ENCODE measurements around the gene ACYP2. TPM values are rescaled to one million over a fixed set of nuclear protein-coding genes. Genes with fewer than 3 reads are reported as not detected.
"Not testable (repeated sequence)": the region's sequence is repeated elsewhere in the genome, so short reads cannot be mapped to it uniquely, and the experiment has no call there.

Gene ACYP2
- total RNA-seq, 2 donors from 2014 or later = 6.3 to 10.8 TPM

DNA sequence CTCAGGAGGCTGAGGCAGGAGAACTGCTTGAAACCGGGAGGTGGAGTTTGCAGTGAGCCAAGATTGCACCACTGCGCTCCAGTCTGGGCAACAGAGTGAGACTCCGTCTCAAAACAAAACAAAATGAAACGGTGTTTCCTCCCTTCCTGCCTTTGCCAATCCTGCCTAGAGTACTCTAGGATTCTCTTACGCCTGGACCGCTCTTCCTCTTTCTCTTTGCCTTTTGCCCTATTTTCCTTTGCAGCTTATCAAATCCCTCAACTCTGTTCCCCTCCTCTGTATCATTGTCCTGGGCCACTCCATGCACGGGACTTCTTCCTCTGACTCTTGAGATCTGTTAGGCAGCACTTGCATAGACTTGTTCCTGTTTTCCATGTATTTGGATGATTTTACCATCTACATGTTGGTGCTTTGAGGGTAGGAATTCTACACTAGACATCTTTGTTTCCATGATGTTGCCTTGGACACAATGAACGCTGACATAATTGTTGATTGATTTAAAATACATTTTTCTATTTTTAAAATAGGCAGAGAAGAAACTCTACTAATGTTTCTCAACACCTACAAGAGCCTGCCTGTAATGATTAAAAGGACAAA lies 24.8 kb upstream of the ACYP2 start:
- no peaks in the 10 kb centered on the region for H3K36me3 Mint-ChIP-seq
- H3K27ac Mint-ChIP-seq = no peak overlapping the region
- DNase-seq (ENCODE audit: low spot score in 2 of 2) = no peak
- no peaks in the 10 kb centered on the region for H3K9me3 Mint-ChIP-seq
- no peak for ATAC-seq

DNA sequence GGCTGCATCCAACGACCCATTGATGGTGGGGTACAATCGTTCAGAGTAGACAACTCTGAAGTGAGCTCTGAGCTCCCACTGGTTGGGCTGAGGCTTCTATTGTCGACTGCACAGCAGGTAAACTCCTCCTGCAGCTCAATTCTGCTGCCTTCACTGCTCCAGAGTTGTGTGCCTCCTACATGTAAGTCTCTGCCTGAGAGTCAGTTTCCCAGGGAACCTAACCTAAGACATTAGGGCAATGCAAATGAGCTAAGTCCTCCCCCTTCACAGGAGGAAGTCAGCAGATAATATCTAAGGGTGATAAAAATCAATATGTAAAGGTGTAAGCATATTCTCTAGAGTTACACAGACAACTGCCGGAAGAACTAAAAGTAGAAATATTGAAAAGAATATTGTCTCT lies 22.5 kb upstream of the ACYP2 start:
- DNase-seq (ENCODE audit: low spot score in 2 of 2) = no peak
- peaks cover 4 to 5% of the 10 kb centered on the region in 2 donors for H3K9me3 Mint-ChIP-seq
- peaks cover 5% of the 10 kb centered on the region in 2 donors for H3K36me3 Mint-ChIP-seq
- H3K27ac Mint-ChIP-seq = no peak overlapping the region
- ATAC-seq = peak in 1 of 2 donors; percentile 26

GRCh38 chr2:54095406-54095805 lies 20.0 kb upstream of the ACYP2 start:
- H3K9me3 Mint-ChIP-seq; ATAC-seq; H3K27ac Mint-ChIP-seq; DNase-seq (ENCODE audit: low spot score in 2 of 2); H3K36me3 Mint-ChIP-seq: not testable (repeated sequence)

DNA sequence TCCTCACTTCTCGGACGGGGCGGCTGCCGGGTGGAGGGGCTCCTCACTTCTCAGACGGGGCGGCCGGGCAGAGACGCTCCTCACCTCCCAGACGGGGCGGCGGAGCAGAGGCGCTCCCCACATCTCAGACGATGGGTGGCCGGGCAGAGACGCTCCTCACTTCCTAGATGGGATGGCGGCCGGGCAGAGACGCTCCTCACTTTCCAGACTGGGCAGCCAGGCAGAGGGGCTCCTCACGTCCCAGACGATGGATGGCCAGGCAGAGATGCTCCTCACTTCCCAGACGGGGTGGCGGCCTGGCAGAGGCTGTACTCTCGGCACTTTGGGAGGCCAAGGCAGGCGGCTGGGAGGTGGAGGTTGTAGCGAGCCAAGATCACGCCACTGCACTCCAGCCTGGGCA lies 19.3 kb upstream of the ACYP2 start:
- H3K27ac Mint-ChIP-seq; H3K9me3 Mint-ChIP-seq; DNase-seq (ENCODE audit: low spot score in 2 of 2); ATAC-seq; H3K36me3 Mint-ChIP-seq: not testable (repeated sequence)

DNA sequence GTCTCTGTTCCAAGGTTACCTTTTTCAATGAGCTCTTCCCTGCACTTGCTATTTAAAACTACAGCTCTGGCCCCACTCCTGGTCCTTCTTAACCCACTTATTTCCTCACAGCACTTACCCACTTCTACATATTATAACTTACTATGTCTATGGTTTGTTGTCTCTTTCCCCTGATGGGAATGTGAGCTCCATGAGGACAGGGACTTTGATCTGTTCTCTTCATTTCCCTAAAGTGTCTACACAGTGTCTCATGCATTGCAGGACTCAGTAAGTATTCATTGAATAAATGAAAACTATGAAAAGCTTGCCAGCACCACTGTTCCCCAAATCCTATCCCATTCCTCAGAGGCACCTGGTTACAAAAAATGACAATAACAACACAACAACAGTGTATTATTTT lies 18.3 kb upstream of the ACYP2 start:
- Mint-ChIP-seq H3K27ac (no peak overlapping the region), H3K9me3 (peaks cover 4 to 5% of the 10 kb centered on the region in 2 donors), H3K36me3 (peaks cover 5% of the 10 kb centered on the region in 2 donors)
- no peak for DNase-seq (ENCODE audit: low spot score in 2 of 2)
- no peak for ATAC-seq

DNA sequence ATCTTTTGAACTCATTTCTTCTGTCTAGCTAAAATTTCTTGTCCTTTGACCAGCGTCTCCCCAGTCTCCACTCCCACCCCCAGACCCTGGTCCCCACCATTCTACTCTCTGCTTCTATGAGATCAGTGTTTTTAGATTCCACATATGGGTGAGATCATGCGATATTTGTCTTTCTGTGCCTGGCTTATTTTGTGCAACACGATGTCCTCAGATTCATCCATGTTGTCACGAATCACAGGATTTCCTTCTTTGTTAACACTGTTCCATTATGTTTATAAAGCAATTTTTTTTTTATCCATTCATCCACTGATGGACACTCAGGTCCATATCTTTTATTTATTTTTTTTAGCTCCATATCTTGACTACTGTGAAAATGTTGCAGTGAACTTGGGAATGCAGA lies 16.0 kb upstream of the ACYP2 start:
- no peak overlapping the region for H3K27ac Mint-ChIP-seq
- H3K9me3 Mint-ChIP-seq = peaks cover 4 to 5% of the 10 kb centered on the region in 2 donors
- DNase-seq (ENCODE audit: low spot score in 2 of 2) = no peak
- no peak for ATAC-seq
- peaks cover 5% of the 10 kb centered on the region in 2 donors for H3K36me3 Mint-ChIP-seq

- peaks cover 5% of the 10 kb centered on the region in 2 donors for H3K36me3 Mint-ChIP-seq
- peaks cover 4 to 5% of the 10 kb centered on the region in 2 donors for H3K9me3 Mint-ChIP-seq
- DNase-seq (ENCODE audit: low spot score in 2 of 2) (no peak), ATAC-seq (no peak)
- no peak overlapping the region for H3K27ac Mint-ChIP-seq
Measured at GRCh38 chr2:54099829-54100585, 15.4 kb upstream of the ACYP2 start.

DNA sequence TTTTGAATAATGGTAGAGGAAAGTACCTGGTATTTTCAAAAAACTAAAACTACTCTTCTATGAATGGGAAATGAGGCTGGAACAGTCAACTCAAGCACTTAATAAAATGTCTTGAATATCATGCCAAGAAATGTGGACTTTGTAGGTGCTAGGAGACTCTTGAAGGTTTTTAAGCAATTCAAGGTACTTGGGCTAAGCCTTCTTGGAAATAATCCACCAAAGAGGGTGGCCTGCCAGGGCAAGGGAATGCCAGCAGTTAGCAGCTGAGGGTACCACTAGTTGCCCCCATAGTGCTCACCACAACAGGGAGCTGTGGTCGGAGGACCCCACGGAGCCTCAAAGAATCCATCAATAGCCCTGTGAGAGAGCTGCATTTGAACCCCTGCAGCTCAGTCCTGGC lies 14.6 kb upstream of the ACYP2 start:
- DNase-seq (ENCODE audit: low spot score in 2 of 2) (no peak), ATAC-seq (no peak)
- Mint-ChIP-seq H3K9me3 (peaks cover 4 to 5% of the 10 kb centered on the region in 2 donors), H3K27ac (no peak overlapping the region), H3K36me3 (peaks cover 5% of the 10 kb centered on the region in 2 donors)

- H3K9me3 Mint-ChIP-seq = no peaks in the 10 kb centered on the region
- DNase-seq (ENCODE audit: low spot score in 2 of 2) (peak in 1 of 2 donors; percentile 11), ATAC-seq (peak; percentile 72 to 81)
Measured at GRCh38 chr2:54103454-54104314, 11.7 kb upstream of the ACYP2 start.

GRCh38 chr2:54106631-54107454 lies 8.6 kb upstream of the ACYP2 start:
- peak; percentile 79 to 84 for ATAC-seq
- peak in 1 of 2 donors; percentile 34 for DNase-seq (ENCODE audit: low spot score in 2 of 2)
- H3K9me3 Mint-ChIP-seq = no peaks in the 10 kb centered on the region
- H3K27ac Mint-ChIP-seq = peak overlapping the region in 1 of 2 donors; percentile 44
- no peaks in the 10 kb centered on the region for H3K36me3 Mint-ChIP-seq

More at GRCh38 chr2:54103454-54104314, 11.7 kb upstream of the ACYP2 start:
- H3K36me3 Mint-ChIP-seq = no peaks in the 10 kb centered on the region
- no peak overlapping the region for H3K27ac Mint-ChIP-seq

DNA sequence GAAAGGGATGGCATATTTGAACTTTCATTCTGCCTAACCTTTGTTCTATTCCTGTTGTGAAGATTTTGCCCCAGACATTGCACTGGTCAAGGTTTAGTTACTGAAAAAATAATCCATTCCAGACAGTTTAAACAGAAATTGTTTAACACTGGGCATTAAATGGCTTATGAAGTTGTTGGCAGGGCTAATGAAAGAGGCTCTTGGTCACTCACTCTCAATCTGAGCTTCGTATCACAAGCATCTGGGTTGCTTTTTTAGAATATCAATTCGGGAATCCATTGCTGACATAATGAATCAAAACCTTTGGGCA lies 8.0 kb upstream of the ACYP2 start:
- H3K36me3 Mint-ChIP-seq = no peaks in the 10 kb centered on the region
- DNase-seq (ENCODE audit: low spot score in 2 of 2) = no peak
- no peaks in the 10 kb centered on the region for H3K9me3 Mint-ChIP-seq
- ATAC-seq = no peak
- no peak overlapping the region for H3K27ac Mint-ChIP-seq

DNA sequence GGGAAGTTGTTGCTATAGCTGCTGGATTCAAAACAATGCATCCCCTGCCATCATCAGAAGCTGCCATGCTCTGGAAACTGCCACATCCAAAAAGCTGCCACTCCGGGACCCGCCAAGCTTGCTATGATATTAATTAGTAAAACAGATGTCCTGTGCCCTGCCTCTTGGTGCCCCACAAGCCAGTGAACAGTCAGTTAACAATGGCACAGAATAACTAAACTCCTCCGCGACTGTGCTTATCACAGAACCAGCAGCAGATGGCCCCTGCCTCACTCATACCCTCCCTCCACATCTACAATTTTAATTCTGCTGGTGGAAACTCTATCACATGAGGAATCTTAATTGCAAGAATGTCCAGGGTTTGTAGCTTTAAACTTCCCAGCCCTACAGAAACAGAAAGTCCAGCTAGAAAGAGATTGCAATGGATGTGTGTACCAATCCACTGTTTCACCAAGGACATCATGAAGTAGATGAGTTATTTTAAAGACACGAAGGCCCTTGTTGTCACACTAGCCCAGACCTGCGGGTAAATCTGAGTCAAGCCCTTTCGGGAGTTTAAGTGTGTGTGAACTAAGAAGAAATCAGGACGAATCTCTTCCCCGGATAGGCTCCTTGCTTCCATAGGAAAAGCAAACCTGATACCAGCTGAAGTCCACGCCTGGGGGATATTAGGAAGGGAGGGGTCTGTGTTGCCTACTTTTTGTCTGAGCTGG lies 7.4 kb upstream of the ACYP2 start:
- no peaks in the 10 kb centered on the region for H3K36me3 Mint-ChIP-seq
- no peak for ATAC-seq
- no peak for DNase-seq (ENCODE audit: low spot score in 2 of 2)
- H3K27ac Mint-ChIP-seq = no peak overlapping the region
- no peaks in the 10 kb centered on the region for H3K9me3 Mint-ChIP-seq

GRCh38 chr2:54109848-54110247 lies 5.6 kb upstream of the ACYP2 start:
- Mint-ChIP-seq H3K9me3 (no peaks in the 10 kb centered on the region), H3K27ac (no peak overlapping the region), H3K36me3 (peaks cover 3 to 5% of the 10 kb centered on the region in 2 donors)
- no peak for ATAC-seq
- no peak for DNase-seq (ENCODE audit: low spot score in 2 of 2)

DNA sequence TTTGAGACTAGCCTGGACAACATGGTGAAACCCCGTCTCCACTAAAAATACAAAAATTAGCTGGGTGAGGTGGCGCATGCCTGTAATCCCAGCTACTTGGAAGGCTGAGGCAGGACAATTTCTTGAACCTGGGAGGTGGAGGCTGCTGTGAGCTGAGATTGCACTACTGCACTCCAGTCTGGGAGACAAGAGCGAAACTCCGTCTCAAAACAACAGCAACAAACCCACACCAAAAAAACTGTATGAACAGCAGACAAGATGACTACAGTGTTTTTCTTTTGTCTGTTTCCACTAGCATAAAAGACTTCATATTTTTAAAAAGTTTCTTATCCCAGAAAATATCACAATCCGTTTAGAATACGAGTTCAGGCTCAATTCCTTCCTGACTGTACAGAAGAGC lies 936 bp upstream of the ACYP2 start:
- Mint-ChIP-seq H3K36me3 (peaks cover 19 to 31% of the 10 kb centered on the region in 2 donors), H3K27ac (peak overlapping the region; percentile 99)
- DNase-seq (ENCODE audit: low spot score in 2 of 2); ATAC-seq; H3K9me3 Mint-ChIP-seq: not testable (repeated sequence)

GRCh38 chr2:54114936-54115283 lies 505 bp upstream of the ACYP2 start:
- H3K27ac Mint-ChIP-seq = peak overlapping the region; percentile 99
- DNase-seq (ENCODE audit: low spot score in 2 of 2) (no peak), ATAC-seq (no peak)
- peaks cover 0 to 10% of the 10 kb centered on the region in 2 donors for H3K9me3 Mint-ChIP-seq
- peaks cover 19 to 33% of the 10 kb centered on the region in 2 donors for H3K36me3 Mint-ChIP-seq

DNA sequence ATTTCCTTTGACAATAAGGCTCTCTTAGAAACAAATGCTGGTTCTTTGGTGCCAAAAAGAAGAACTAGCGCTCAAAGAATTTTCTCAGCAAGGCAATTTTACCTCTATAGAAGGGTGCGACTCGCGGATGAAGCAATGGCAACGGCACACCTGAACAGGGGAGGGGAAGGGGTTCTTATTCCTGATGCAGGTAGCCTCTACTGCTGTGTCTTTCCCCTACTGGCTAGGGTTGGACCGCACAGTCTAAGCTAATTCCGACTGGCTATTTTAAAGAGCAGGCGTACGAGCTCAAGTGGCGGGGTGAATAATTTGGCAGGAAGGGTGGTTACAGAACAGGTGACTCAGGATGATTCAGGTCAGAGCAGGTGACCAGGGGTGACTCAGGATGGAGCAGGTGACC lies 1.2 kb downstream of the ACYP2 start:
- DNase-seq (ENCODE audit: low spot score in 2 of 2) = not testable (repeated sequence)
- Mint-ChIP-seq H3K27ac (peak overlapping the region in 1 of 2 donors; percentile 99), H3K9me3 (peaks cover 0 to 14% of the 10 kb centered on the region in 2 donors)

More for the DNA sequence above, 1.2 kb downstream of the ACYP2 start:
- not testable (repeated sequence) for ATAC-seq
- H3K36me3 Mint-ChIP-seq = peaks cover 31 to 49% of the 10 kb centered on the region in 2 donors
